Adrenal gland (tissue), 12 donors: ENCODE data around the gene NUP210. TPM values are rescaled to one million over a fixed set of nuclear protein-coding genes. Genes with fewer than 3 reads are reported as not detected.

Experiments
- DNase-seq, 7 donors: peaks; one replicate each; pipeline ENCODE4 v3.0.0-alpha.2; 2019 to 2020
- H3K27ac ChIP-seq, 5 donors: fragments of 200-600 bp; sonication (generic) in 4 of 5; 1 replicate in 3 of 5; 2 replicates in 2 of 5; pipeline versions ENCODE4 v1.5.1 to v1.8.0; 2016 to 2020; ENCODE audit warnings: mild to moderate bottlenecking in 1 of 5
- H3K27me3 ChIP-seq: fragments of 200-600 bp; 2 replicates; pipeline ENCODE4 v1.8.0; 2021
- H3K36me3 ChIP-seq, 2 donors: fragments of 200-600 bp; replicated peaks in 1 of 2; 1 replicate in 1 of 2; 2 replicates in 1 of 2; pipeline versions ENCODE4 v1.5.1 to v1.8.0; 2018 to 2022
- H3K4me1 ChIP-seq, 2 donors: fragments of 200-600 bp; replicated peaks in 1 of 2; 1 replicate in 1 of 2; 2 replicates in 1 of 2; pipeline versions ENCODE4 v1.5.1 to v1.8.0; 2018 to 2021
- H3K4me3 ChIP-seq, 4 donors: fragments of 200-600 bp; sonication (generic) in 3 of 4; one replicate each; pipeline ENCODE4 v1.5.1; 2016 to 2018
- H3K9me3 ChIP-seq, 3 donors: fragments of 200-600 bp; sonication (generic) in 1 of 3; replicated peaks in 1 of 3; 1 replicate in 2 of 3; 2 replicates in 1 of 3; pipeline versions ENCODE4 v1.5.1 to v1.8.0; 2016 to 2021
- CTCF ChIP-seq, 6 experiments: fragments of 450-650 bp in 4 of 6; fragments of 200-600 bp in 2 of 6; sonication (generic) in 1 of 6; IDR thresholded peaks; 1 replicate in 5 of 6; 2 replicates in 1 of 6; pipeline versions ENCODE4 v1.5.1 to v1.8.0; 2016 to 2021; ENCODE audit warnings: antibody characterized with exemption in 6 of 6, mild to moderate bottlenecking in 2 of 6, moderate library complexity in 1 of 6
- POLR2A ChIP-seq, 2 donors: fragments of 450-650 bp; IDR thresholded peaks; one replicate each; pipeline ENCODE4 v1.6.1; 2017; ENCODE audit warnings: antibody characterized with exemption in 2 of 2, mild to moderate bottlenecking in 2 of 2, moderate library complexity in 1 of 2
- WGBS, 4 donors: extraction: QIAGEN DNeasy Blood & Tissue Kit in 2 of 4; methylation state at CpG; one replicate each; pipeline versions ENCODE4 v1.1.5 to v1.1.7; 2013 to 2017; 5-methylcytosine and 5-hydroxymethylcytosine counted together
- intact Hi-C, 2 donors: fragments of 100-400 bp; cut with DNase I; formaldehyde crosslinking; loops; one replicate each; pipeline versions ENCODE4 v1.14.1 to v1.15.0; 2022 to 2023
- polyA plus RNA-seq, 3 donors: library from polyadenylated mRNA; stranded (reverse); fragments of 200-250 nt in 2 of 3; fragments of 350-450 nt in 1 of 3; fragmentation: Illumina TruSeq in 1 of 3; extraction: RNeasy Lipid Tissue Mini Kit (QIAGEN cat#74804) in 1 of 3; gene quantifications; one replicate each; pipeline ENCODE4 v1.2.3, GENCODE V29; 2013 to 2014
- total RNA-seq, 9 donors: library from RNA; depleted of rRNA in 4 of 9; stranded (reverse); fragments of >200 nt in 4 of 9; fragments of 120-200 nt in 1 of 9; fragmentation: NEBNext Ultra II Directional in 1 of 9; extraction: Animal tissue kit (Norgen Biotek cat#: 25700) in 1 of 9; gene quantifications; one replicate each; pipeline versions ENCODE4 v1.1.0 to v1.2.4, GENCODE V29; 2013 to 2023
- donor health status: healthy with polysubstance abuse.
- donor health status: Bipolar disorder and iron deficiency.
- donor health status: DM: yes; HTN: yes; CAD: no.
- donor health status: DM: no; HTN: no; CAD: no.
- donor health status: DM: no; HTN: no; CAD: no.
- donor health status: DM: yes; HTN: yes; CAD: no.

The NUP210 gene
- total and polyA plus RNA-seq, 12 donors: 3.0 to 15.8 (median 8.6) TPM

DNA sequence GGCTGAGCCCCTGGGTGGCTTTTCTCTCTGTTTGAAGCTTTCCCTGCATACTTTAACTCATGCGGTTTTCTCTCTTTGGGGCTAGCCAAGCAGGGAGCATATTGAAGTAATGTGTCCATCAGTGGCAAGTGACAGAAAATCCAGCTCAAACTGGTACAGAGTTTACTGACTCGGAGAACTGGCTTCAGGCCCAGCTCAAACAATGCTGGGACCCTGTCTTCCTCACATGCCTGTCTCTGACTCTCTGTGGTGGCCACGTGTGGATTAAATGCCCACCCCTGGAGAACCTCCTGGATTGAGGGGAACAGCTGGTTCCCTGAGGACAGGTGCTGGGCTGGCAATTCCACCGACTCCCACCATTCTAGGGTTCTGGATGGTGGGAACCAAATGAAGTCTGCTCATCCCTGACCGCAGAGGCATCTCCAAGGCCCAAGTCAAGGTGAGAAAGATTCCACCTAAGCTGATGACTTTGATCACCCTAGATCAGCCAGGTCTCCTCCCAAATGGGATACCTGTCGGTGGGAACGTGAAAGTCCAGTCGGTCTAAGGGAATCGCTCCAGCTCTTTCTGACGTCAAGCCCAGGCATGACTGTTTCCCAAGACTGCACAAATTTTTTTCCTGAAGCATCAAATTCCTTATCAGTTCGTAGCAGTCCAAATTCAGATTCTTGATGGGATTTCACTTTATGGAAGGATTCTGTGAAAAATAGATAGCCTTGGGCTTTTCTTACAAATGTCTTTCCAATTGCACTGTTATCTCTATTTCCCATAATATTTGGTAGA is 43.7 kb upstream of the NUP210 start:
- intact Hi-C loops: loop anchor here in 1 of 2 donors (5.0 kb wide), 1 partner anchor 377 kb away; no protein-coding TSS in a partner anchor
- no peak overlapping the region for H3K27ac ChIP-seq
- TF ChIP-seq POLR2A (IDR thresholded peaks at IDR 0.05) (no peak), CTCF (IDR thresholded peaks at IDR 0.05) (no peak)
- no peak overlapping the region for H3K4me3 ChIP-seq
- 73 to 80% (median 75%) methylated on average over 10 to 11 of the region's 11 CpGs for WGBS, 4 donors
- no peaks in the 10 kb centered on the region for H3K36me3 ChIP-seq
- no peaks in the 10 kb centered on the region for H3K4me1 ChIP-seq
- no peak for DNase-seq
- no peaks in the 10 kb centered on the region for H3K9me3 ChIP-seq
- peaks cover 9% of the 10 kb centered on the region for H3K27me3 ChIP-seq

DNA sequence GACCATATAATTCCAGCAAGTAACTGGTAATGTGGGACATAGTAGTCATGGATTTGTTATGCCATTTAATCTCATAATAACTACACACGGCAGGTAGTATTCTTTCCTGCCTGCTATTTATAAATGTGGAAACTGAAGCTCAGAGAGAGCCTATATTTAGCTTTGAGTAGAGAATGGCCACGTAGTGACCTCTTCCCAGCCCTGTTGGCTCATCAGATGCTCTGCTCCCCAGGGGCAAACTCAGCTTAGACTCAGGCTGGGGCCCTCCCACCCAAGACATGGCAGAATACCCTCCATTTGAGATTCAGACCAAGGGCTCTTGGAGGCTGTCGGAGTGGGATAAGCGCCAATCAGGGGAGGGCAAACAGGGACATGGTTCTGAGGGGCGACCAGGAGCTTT is 42.7 kb upstream of the NUP210 start:
- no peak overlapping the region for H3K4me3 ChIP-seq
- no peak for TF ChIP-seq CTCF (IDR thresholded peaks at IDR 0.05)
- TF ChIP-seq POLR2A (IDR thresholded peaks at IDR 0.05): no peak
- DNase-seq: no peak
- H3K36me3 ChIP-seq: no peaks in the 10 kb centered on the region
- intact Hi-C loops: loop anchor here in 1 of 2 donors (5.0 kb wide), 1 partner anchor 376 kb away; no protein-coding TSS in a partner anchor
- WGBS, 4 donors: 60 to 76% (median 68%) methylated on average over 5 of the region's 5 CpGs
- no peaks in the 10 kb centered on the region for H3K9me3 ChIP-seq
- no peak overlapping the region for H3K27ac ChIP-seq
- peaks cover 9% of the 10 kb centered on the region for H3K27me3 ChIP-seq
- H3K4me1 ChIP-seq: no peaks in the 10 kb centered on the region

- Histone ChIP-seq H3K4me1 (no peaks in the 10 kb centered on the region), H3K36me3 (no peaks in the 10 kb centered on the region), H3K9me3 (no peaks in the 10 kb centered on the region), H3K27ac (no peak overlapping the region), H3K4me3 (no peak overlapping the region), H3K27me3 (peaks cover 9% of the 10 kb centered on the region)
- 74 to 90% (median 80%) methylated on average over 8 of the region's 8 CpGs for WGBS, 4 donors
- DNase-seq: no peak
- TF ChIP-seq CTCF (IDR thresholded peaks at IDR 0.05): no peak
- no peak for TF ChIP-seq POLR2A (IDR thresholded peaks at IDR 0.05)
- intact Hi-C loops: loop anchor here in 1 of 2 donors (5.0 kb wide), 1 partner anchor 375 kb away; no protein-coding TSS in a partner anchor
Observed at GRCh38 chr3:13462125-13462629, 42.1 kb upstream of the NUP210 start.

DNA sequence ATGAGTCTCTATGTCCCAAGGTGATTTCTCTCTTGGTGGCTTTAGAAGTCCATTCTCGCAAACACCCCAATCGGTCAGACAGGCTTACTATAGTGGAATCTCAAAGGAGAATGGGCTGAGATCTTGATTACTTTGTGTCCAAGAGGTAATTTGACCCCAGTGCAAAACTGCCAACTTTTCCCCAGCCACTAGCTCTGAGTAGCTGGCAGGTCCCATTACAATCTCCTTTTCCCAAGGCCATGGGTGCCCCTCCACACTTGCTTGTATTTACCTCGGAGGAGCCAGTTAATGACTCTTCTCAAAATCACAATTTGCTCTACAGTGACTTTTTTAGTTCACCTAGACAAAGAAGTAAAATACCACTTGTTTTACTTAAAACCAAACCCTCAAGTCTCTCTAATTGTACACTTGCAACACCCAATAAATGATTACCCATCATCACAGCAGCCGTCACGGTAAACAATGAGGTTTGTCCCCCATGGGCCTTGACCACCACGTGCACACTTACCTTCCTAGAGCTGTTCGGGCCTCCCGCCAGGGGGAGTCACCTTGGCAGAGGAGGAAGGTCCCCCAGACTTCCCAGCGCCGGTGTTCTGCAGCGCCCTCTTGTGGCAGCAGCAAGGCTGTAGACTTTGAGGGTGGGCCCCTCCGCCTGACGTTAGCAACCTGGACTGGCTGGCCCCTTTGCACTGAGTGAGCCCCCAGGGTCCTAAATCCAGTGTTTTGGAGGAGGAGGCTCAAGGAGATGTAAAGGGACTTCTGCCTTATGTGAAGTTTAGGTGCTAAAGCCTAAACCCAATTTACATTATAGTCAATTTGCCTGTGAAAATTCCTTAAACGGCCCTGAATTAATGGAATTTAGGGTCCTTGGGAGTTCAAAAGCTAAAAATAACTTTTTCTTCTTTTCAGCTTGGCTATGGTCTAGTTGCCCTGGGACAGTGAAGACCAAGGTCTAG is 41.3 kb upstream of the NUP210 start:
- no peak overlapping the region for H3K4me3 ChIP-seq
- no peaks in the 10 kb centered on the region for H3K36me3 ChIP-seq
- no peaks in the 10 kb centered on the region for H3K9me3 ChIP-seq
- no peaks in the 10 kb centered on the region for H3K4me1 ChIP-seq
- no peak overlapping the region for H3K27ac ChIP-seq
- intact Hi-C loops: loop anchor here in 1 of 2 donors (5.0 kb wide), 1 partner anchor 374 kb away; no protein-coding TSS in a partner anchor
- DNase-seq: peak in 5 of 7 donors; percentile 34 to 59 (median 44)
- WGBS, 4 donors: 28 to 33% (median 30%) methylated on average over 12 to 14 of the region's 14 CpGs
- TF ChIP-seq CTCF (IDR thresholded peaks at IDR 0.05) (peak; percentile 26 to 55 (median 41)), POLR2A (IDR thresholded peaks at IDR 0.05) (no peak)
- peaks cover 6% of the 10 kb centered on the region for H3K27me3 ChIP-seq
